ENCODE measurements around the gene SEZ6L2.
"Not testable (repeated sequence)": the region's sequence is repeated elsewhere in the genome, so short reads cannot be mapped to it uniquely, and the experiment has no call there.

SEZ6L2 gene

DNA sequence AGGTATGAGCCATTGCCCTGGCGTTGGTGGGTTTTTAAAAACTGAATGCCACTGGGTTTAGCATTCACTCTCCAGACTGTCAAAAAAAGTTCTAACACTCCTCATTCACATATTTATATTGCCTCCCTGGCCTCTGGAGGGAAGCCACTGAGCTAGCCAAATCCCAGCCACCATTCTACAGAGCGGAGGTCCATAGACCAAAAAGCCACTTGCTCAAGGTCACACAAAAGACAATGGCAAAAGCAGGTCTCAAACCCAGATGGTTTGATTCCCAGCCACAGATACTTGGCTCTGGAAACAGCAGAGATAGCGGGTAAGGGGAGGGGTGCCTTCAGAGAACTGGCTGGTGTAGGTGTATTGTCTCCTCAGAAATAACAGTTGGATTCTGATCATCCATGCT lies 18.3 kb downstream of the SEZ6L2 start:
- H3K9me3 ChIP-seq (ENCODE audit: control insufficient read depth, insufficient read depth, low read length): no peaks in the 10 kb centered on the region
- peaks cover 21% of the 10 kb centered on the region; the same call in 1 of the 2 replicates for H3K36me3 ChIP-seq (ENCODE audit: control insufficient read depth, insufficient read depth, low read length)
- H3K4me1 ChIP-seq (ENCODE audit: control insufficient read depth, insufficient read depth, low read length): peaks cover 3% of the 10 kb centered on the region; the same call in 1 of the 2 replicates
- H3K4me3 ChIP-seq (ENCODE audit: low read depth, low read length): no peak overlapping the region
- H3K27ac ChIP-seq (ENCODE audit: low read depth, low read length): no peak overlapping the region
- no peak overlapping the region for H3K9ac ChIP-seq (ENCODE audit: low read depth, low read length)
- no peaks in the 10 kb centered on the region for H3K27me3 ChIP-seq (ENCODE audit: control insufficient read depth, insufficient read depth, low read length)

DNA sequence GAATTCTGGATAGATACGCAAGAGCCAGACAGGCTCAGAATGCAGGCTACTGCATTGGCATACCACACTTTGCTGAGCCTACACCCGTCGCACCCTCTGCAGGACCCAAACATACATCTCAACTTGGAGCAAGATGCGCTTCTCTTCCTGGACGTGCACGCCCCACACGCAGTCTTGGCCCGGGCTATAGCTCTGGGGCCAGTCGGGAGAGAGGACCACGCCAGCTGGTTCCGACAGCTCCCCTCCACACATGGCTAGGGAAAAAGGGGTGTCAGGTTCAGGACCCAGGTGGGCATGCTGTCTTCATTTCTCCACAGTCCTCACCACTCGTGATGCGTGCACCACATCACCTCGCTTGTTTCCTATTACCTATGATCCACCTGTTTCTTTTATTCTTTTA lies 21.2 kb downstream of the SEZ6L2 start:
- Histone ChIP-seq H3K36me3 (ENCODE audit: control insufficient read depth, insufficient read depth, low read length) (peaks cover 12% of the 10 kb centered on the region), H3K27ac (ENCODE audit: low read depth, low read length) (peak overlapping the region; percentile 37), H3K9me3 (ENCODE audit: control insufficient read depth, insufficient read depth, low read length) (no peaks in the 10 kb centered on the region), H3K4me1 (ENCODE audit: control insufficient read depth, insufficient read depth, low read length) (peaks cover 3% of the 10 kb centered on the region; the same call in 1 of the 2 replicates), H3K4me3 (ENCODE audit: low read depth, low read length) (no peak overlapping the region), H3K27me3 (ENCODE audit: control insufficient read depth, insufficient read depth, low read length) (no peaks in the 10 kb centered on the region), H3K9ac (ENCODE audit: low read depth, low read length) (no peak overlapping the region)

GRCh38 chr16:29877266-29877961 lies 21.9 kb downstream of the SEZ6L2 start:
- Histone ChIP-seq H3K27me3 (ENCODE audit: control insufficient read depth, insufficient read depth, low read length) (no peaks in the 10 kb centered on the region), H3K9ac (ENCODE audit: low read depth, low read length) (no peak overlapping the region), H3K4me1 (ENCODE audit: control insufficient read depth, insufficient read depth, low read length) (peaks cover 3% of the 10 kb centered on the region; the same call in 1 of the 2 replicates), H3K27ac (ENCODE audit: low read depth, low read length) (peak overlapping the region; percentile 37), H3K36me3 (ENCODE audit: control insufficient read depth, insufficient read depth, low read length) (peaks cover 7% of the 10 kb centered on the region), H3K9me3 (ENCODE audit: control insufficient read depth, insufficient read depth, low read length) (no peaks in the 10 kb centered on the region), H3K4me3 (ENCODE audit: low read depth, low read length) (peak overlapping the region; percentile 65)

DNA sequence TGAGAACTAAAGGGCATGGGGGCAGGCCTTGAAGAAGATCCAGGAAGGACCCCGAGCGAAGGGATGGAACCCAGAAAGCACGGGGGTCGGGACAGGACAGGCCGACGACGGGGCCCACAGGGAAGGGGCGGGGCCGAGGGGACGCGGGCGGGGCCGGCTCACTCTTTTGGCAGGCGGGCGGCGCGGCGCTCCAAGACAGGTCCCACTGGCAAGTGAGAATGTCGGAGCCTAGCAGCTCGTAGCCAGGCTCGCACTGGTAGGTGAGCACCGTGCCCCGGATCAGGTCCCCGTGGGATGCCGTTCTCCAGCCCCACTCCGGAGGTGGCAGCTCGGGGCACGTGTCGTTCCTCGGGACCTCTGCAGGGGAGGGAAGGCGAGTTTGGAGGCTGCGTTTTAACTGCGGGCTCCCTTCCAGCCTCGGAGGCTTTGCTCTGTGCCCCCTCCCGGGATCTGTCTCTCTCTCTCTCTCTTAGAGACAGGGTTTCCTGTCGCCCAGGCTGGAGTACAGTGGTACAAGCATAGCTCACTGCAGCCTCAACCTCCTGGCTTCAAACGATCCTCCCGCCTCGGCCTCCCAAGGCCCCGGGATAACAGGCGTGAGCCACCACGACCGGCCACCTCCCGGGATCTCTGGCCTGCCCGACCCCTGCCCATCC lies 22.6 kb downstream of the SEZ6L2 start:
- Histone ChIP-seq H3K36me3 (ENCODE audit: control insufficient read depth, insufficient read depth, low read length) (peaks cover 12% of the 10 kb centered on the region), H3K27me3 (ENCODE audit: control insufficient read depth, insufficient read depth, low read length) (no peaks in the 10 kb centered on the region), H3K4me1 (ENCODE audit: control insufficient read depth, insufficient read depth, low read length) (peaks cover 3% of the 10 kb centered on the region; the same call in 1 of the 2 replicates), H3K9me3 (ENCODE audit: control insufficient read depth, insufficient read depth, low read length) (no peaks in the 10 kb centered on the region), H3K9ac (ENCODE audit: low read depth, low read length) (no peak overlapping the region), H3K27ac (ENCODE audit: low read depth, low read length) (no peak overlapping the region), H3K4me3 (ENCODE audit: low read depth, low read length) (peak overlapping the region; percentile 65)

DNA sequence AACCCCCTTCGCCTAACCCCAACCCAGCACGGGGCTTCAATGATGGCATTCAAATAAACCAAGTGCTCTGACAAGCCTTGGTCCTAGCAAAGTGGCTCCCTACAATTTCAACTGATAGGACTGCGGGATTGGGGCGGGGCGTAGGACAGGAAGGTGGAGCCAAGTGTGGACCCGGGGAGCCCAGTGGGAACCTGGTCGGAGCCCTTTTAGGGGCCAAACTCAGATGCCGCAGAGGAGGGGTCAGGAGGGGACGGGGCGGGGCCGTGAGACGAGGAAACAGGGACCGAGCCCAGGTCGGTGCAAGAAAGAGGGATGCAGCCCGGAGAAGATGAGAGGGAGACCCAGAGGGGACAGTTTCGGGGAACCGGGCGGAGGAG lies 23.1 kb downstream of the SEZ6L2 start:
- Histone ChIP-seq H3K4me3 (ENCODE audit: low read depth, low read length) (peak overlapping the region; percentile 65), H3K36me3 (ENCODE audit: control insufficient read depth, insufficient read depth, low read length) (peaks cover 17% of the 10 kb centered on the region), H3K27me3 (ENCODE audit: control insufficient read depth, insufficient read depth, low read length) (no peaks in the 10 kb centered on the region)

DNA sequence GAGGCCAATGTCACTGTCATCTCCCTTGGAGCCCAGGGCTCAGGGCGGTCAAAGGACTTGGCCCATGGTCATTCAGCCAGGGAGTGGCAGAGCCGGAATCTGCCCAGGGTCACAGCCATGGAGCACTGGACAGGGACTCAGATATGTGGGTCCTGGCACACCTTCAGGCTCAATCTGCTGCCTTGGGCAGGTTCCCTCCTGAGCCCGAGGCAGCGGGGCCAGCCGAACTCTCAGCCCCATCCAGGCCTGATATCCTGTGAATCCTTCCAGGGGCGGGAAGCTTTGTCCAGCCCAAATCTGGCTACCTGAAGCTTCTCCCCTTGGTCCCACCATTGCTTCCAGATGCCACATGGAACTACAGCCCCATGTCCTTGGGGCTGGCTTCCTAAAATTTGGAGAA lies 24.1 kb downstream of the SEZ6L2 start:
- H3K36me3 ChIP-seq (ENCODE audit: control insufficient read depth, insufficient read depth, low read length): peaks cover 22% of the 10 kb centered on the region
- H3K4me1 ChIP-seq (ENCODE audit: control insufficient read depth, insufficient read depth, low read length): peaks cover 3% of the 10 kb centered on the region; the same call in 1 of the 2 replicates
- H3K9me3 ChIP-seq (ENCODE audit: control insufficient read depth, insufficient read depth, low read length): no peaks in the 10 kb centered on the region
- H3K27me3 ChIP-seq (ENCODE audit: control insufficient read depth, insufficient read depth, low read length): no peaks in the 10 kb centered on the region
- no peak overlapping the region for H3K9ac ChIP-seq (ENCODE audit: low read depth, low read length)
- no peak overlapping the region for H3K27ac ChIP-seq (ENCODE audit: low read depth, low read length)
- no peak overlapping the region for H3K4me3 ChIP-seq (ENCODE audit: low read depth, low read length)

More for the DNA sequence above, 23.1 kb downstream of the SEZ6L2 start:
- Histone ChIP-seq H3K9ac (ENCODE audit: low read depth, low read length) (no peak overlapping the region), H3K27ac (ENCODE audit: low read depth, low read length) (no peak overlapping the region), H3K9me3 (ENCODE audit: control insufficient read depth, insufficient read depth, low read length) (no peaks in the 10 kb centered on the region), H3K4me1 (ENCODE audit: control insufficient read depth, insufficient read depth, low read length) (peaks cover 3% of the 10 kb centered on the region; the same call in 1 of the 2 replicates)

DNA sequence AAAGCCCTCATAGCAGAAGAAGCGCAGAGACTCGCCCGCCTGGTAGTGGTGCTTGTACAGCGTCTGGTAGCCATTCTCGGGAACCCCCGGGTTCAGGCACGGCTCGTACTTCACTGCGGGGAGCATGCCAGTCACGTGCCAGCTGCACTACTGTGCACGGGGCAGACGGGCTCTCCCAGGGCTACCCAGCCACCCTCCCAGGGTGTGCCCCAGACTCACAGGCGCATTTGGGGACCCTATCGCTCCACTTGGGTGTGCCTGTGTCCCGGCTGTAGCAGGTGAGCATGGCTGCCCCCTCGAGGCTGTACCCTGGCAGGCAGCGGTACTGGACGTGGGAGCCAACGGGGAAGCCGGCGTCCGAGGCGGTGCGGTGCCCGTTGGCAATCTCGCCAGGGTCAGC lies 26.0 kb downstream of the SEZ6L2 start:
- Histone ChIP-seq H3K36me3 (ENCODE audit: control insufficient read depth, insufficient read depth, low read length) (peaks cover 15% of the 10 kb centered on the region), H3K27me3 (ENCODE audit: control insufficient read depth, insufficient read depth, low read length) (no peaks in the 10 kb centered on the region), H3K4me1 (ENCODE audit: control insufficient read depth, insufficient read depth, low read length) (peaks cover 3% of the 10 kb centered on the region; the same call in 1 of the 2 replicates), H3K4me3 (ENCODE audit: low read depth, low read length) (no peak overlapping the region), H3K27ac (ENCODE audit: low read depth, low read length) (no peak overlapping the region), H3K9me3 (ENCODE audit: control insufficient read depth, insufficient read depth, low read length) (no peaks in the 10 kb centered on the region), H3K9ac (ENCODE audit: low read depth, low read length) (no peak overlapping the region)

DNA sequence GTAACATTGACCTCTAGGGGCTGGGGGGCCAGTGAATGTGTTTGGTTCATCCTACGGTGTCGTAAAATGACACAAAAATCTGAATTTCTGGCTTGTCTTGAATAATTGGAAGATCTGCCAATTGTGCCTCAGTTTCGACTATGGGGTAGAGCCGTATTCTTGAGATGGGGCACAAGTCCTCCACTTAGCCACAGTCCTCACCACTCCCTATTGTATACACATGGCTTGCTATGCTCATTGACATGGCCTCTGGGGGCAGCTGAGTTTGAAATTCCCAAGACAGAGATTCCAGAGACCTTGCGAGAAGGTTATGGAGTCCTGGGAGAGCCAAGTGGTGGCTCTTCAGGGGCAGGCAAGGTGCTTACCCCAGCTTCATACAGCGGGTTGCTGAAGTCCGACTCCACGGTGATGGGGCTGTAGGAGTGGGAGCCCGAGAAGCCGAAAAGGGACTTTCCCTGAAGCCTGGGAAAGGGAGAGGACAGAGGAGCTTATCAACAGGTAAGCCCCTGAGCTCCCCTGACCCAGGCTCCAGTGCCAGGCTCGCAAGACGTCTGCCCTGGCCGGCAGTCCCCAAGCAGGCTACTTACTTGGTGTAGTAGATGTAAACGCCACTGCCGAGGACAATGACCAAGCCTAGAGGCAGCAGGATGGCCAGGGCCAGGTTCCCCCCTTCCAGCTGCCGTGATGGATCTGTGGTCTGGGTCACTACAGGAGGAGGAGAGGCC lies 27.4 kb downstream of the SEZ6L2 start:
- H3K9me3 ChIP-seq (ENCODE audit: control insufficient read depth, insufficient read depth, low read length): no peaks in the 10 kb centered on the region
- no peak overlapping the region for H3K27ac ChIP-seq (ENCODE audit: low read depth, low read length)
- no peaks in the 10 kb centered on the region for H3K4me1 ChIP-seq (ENCODE audit: control insufficient read depth, insufficient read depth, low read length)
- H3K27me3 ChIP-seq (ENCODE audit: control insufficient read depth, insufficient read depth, low read length): no peaks in the 10 kb centered on the region
- H3K4me3 ChIP-seq (ENCODE audit: low read depth, low read length): no peak overlapping the region
- H3K36me3 ChIP-seq (ENCODE audit: control insufficient read depth, insufficient read depth, low read length): peaks cover 15% of the 10 kb centered on the region
- no peak overlapping the region for H3K9ac ChIP-seq (ENCODE audit: low read depth, low read length)

DNA sequence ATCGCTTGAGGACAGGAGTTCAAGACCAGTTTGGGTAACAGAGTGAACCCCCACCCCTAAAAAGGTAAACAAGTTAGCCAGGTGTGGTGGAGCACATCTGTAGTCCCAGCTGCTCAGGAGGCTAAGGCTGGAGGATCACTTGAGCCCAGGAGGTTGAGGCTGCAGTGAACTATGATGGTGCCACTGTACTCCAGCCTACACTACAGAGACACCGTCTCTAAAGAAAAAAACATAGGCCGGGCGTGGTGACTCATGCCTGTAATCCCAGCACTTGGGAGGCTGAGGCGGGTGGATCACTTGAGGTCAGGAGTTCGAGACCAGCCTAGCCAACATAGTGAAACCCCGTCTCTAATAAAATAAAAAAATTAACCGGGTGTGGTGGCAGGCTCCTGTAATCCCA lies 30.3 kb downstream of the SEZ6L2 start:
- not testable (repeated sequence) for H3K27me3 ChIP-seq (ENCODE audit: control insufficient read depth, insufficient read depth, low read length); H3K9me3 ChIP-seq (ENCODE audit: control insufficient read depth, insufficient read depth, low read length); H3K9ac ChIP-seq (ENCODE audit: low read depth, low read length); H3K4me3 ChIP-seq (ENCODE audit: low read depth, low read length); H3K4me1 ChIP-seq (ENCODE audit: control insufficient read depth, insufficient read depth, low read length); H3K27ac ChIP-seq (ENCODE audit: low read depth, low read length)
- H3K36me3 ChIP-seq (ENCODE audit: control insufficient read depth, insufficient read depth, low read length): peaks cover 15% of the 10 kb centered on the region

GRCh38 chr16:29868396-29869009 lies 30.8 kb downstream of the SEZ6L2 start:
- H3K27ac ChIP-seq (ENCODE audit: low read depth, low read length): no peak overlapping the region
- H3K9ac ChIP-seq (ENCODE audit: low read depth, low read length): no peak overlapping the region
- H3K4me1 ChIP-seq (ENCODE audit: control insufficient read depth, insufficient read depth, low read length): peaks cover 4% of the 10 kb centered on the region; the same call in 1 of the 2 replicates
- H3K27me3 ChIP-seq (ENCODE audit: control insufficient read depth, insufficient read depth, low read length): no peaks in the 10 kb centered on the region
- no peaks in the 10 kb centered on the region for H3K9me3 ChIP-seq (ENCODE audit: control insufficient read depth, insufficient read depth, low read length)
- H3K4me3 ChIP-seq (ENCODE audit: low read depth, low read length): no peak overlapping the region
- peaks cover 15% of the 10 kb centered on the region for H3K36me3 ChIP-seq (ENCODE audit: control insufficient read depth, insufficient read depth, low read length)

All from HUES48 (cell line).